Measurements from ENCODE around the gene SLC25A20.
A peak's percentile ranks its signal among the peaks of the same experiment; 100 is the strongest.
"Not testable (repeated sequence)": the region's sequence is repeated elsewhere in the genome, so short reads cannot be mapped to it uniquely, and the experiment has no call there.

SLC25A20 gene

DNA sequence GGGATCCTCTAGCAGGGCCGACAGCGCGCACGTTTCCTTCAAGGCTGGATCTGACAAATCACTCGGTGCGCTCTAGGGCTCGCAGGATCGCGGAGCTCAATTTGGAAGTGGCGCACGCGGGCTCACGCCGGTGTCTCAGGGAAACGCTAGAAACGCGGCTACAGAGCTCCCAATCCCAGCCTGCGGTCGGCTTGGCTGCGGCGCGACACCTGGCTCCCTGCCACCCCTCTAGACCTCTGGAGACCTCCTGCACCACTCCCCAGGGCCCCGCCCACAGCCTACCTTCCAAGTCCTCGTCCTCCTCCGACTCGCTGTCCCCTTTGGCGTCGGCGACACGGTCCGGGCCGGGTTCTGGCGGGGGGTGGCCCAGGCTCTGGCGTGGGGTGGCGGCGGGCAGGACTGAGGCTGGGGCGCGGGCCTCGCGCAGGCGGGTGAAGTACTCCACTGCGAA, 51.6 kb downstream of the SLC25A20 start:
- DNase-seq (ENCODE audit: low read depth): peak; percentile 20

DNA sequence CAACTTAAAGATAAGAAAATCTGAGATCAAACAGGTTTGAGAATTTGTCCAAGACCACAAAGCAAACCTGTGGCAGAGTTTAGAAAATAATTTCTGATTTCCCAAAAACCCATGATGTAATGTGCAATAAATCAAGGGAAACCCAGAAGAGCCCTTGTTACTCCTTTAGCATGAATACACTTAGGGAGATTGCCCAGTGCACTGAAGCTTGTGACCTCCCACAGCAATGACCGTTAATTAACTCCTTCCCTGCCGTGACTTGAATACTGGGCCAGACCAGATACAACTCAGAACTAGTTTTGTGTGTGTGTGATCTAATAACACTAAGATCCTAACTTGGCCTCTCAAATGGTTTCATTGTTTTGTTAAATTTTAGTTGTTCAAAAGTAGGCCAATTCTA, 53.5 kb downstream of the SLC25A20 start:
- DNase-seq (ENCODE audit: low read depth): no peak

DNA sequence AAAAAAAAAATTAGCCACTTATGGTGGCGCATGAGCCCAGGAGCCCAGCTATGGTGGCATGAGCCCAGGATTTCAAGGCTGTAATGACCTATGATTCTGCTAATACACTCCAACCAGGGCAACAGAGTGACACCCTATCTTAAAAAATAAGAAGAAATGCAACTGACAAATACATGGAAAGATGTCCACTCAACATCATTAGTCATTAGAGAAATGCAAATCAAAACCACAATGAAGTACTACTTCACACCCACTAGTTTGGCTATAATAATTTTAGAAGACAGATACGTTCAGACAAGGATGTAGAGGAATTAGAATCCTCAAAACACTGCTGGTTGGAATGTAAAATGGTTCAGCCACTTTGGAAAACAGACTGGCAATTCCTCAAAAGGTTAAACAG, 61.5 kb downstream of the SLC25A20 start:
- DNase-seq (ENCODE audit: low read depth): no peak

DNA sequence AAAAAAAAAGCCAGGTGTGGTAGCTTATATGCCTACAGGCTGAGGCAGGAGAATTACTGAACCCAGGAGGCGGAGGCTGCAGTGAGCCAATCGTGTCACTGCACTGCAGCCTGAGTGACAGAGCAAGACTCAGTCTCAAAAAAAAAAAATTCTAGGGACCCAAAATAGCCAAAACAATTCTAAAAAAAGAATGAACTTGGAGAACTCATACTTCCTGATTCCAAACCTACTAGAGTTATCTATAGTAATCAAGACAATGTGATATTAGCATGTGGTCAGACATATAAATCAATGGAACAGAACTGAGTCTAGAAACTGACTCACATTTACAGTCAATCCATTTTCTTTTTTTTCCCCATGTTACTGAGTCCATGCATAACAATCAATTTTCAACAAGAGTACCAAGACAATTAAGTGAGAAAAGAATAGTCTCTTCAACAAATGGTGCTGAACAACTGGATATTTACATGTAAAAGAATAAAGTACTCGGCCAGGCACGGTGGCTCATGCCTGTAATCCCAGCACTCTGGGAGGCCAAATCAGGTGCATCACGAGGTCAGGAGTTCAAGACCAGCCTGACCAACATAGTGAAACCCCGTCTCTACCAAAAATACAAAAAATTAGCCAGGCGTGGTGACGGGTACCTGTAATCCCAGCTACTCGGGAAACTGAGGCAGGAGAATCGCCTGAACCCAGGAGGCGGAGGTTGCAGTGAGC, 62.9 kb downstream of the SLC25A20 start:
- DNase-seq (ENCODE audit: low read depth): no peak

DNA sequence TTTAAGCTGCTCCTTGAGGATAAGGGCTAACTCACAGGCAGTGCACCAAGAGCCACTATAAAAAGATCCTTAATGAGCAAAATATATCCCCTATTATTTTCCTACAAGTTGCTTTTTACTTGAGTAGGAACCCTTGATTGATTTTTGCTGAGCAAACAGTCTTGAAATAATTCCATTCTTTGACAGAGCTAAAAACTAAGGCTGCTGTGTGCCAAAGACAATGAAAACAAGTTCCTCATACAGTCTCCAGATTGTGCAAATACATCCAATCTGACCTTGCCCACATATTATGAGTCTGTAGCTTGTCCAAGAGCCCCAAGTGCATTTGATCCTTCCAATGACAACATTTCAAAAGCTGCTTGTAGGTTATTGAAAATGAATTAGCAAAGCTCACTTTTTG, 66.0 kb downstream of the SLC25A20 start:
- no peak for DNase-seq (ENCODE audit: low read depth)

DNA sequence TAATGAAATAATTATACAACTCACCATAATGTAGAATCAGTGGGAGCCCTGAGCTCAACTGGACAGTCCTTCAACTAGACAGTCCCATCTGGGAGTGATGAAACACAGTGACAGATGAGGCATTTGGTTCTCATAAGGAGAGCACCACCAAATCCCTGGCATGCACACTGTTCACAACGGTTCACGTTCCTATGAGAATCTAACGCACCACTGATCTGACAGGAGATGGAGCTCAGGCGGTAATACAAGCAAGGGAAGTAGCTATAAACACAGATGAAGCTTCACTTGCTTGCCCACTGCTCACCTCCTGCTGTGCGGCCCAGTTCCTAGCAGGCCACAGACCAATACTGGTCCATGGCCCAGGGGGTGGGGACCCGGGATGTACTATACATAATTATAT, 68.0 kb downstream of the SLC25A20 start:
- no peak for DNase-seq (ENCODE audit: low read depth)

DNA sequence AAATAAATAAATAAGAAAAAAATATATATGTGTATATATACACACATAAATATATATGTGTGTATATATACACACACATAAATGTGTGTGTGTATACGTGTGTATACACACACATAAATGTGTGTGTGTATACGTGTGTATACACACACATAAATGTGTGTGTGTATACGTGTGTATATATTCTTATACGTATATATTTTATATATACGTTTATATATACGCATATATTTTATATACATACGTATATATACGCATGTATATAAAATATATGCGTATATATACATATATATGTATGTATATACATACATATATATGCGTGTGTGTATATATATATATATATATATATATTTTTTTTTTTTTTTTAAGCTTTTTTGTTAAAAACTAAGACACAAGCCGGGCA, 69.2 kb downstream of the SLC25A20 start:
- DNase-seq (ENCODE audit: low read depth): not testable (repeated sequence)

DNA sequence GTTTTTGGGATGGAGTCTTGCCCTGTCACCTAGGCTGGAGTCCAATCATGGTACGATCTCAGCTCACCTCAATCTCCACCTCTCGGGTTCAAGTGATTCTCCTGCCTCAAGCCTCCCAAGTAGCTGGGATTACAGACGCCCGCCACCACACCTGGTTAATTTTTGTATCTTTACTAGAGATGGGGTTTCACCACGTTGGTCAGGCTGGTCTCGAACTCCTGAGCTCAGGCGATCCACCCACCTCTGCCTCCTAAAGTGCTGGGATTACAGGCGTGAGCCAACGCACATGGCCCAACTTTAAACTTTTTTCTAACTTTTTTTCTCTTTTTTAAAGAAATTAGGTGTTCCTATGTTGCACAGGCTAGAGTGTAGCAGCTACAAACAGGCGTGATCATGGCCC, 70.8 kb downstream of the SLC25A20 start:
- DNase-seq (ENCODE audit: low read depth): not testable (repeated sequence)

DNA sequence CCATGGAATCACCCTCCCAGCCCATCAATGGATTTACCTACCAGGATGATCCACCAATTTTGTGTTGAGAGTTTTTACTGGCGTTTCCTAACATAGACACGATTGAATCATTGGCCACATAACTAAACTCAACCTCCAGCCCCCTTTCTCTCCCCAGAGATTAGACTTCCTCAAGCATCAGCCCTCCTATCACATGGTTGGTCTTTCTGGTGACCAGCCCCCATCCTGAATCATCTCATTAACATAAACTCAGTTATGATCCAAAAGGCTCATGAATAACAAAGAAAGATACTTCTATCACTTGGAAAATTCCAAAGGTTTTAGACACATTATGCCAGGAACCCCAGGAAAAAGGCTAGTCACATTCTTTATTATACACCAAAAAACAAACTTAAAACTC, 72.2 kb downstream of the SLC25A20 start:
- no peak for DNase-seq (ENCODE audit: low read depth)

DNA sequence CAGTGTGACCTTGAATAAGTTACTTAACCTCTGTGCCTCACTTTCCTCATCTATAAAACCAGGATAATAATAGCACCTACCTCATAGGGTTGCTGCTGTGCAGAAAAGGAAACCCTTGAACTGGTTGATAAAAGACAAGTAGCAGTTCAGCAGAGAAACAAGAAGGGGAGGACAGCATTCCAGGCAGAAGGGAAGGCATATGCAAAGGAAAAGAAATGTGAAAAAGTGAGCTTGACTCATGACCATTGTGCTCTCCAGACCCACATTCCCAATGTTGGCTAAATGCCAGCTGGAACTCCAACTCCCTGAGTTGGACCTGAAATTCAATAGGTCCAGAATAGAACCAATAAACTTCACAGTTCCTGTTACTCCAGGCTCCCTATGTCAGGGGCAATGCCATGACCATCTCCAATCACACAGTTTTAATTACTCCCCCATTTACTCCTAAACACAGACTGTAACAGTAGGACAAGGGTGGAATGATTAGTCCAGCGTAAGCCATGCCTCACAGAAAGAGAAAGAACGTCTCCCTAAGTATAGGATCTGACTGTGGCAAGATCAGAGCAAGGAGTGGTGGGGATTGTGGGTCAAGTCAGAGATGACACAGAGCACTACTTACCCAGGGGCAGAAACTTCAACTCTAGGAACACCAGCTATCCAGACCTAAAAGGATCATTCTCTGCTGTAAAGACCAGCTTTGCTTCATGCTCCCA, 77.9 kb downstream of the SLC25A20 start:
- DNase-seq (ENCODE audit: low read depth): no peak

DNA sequence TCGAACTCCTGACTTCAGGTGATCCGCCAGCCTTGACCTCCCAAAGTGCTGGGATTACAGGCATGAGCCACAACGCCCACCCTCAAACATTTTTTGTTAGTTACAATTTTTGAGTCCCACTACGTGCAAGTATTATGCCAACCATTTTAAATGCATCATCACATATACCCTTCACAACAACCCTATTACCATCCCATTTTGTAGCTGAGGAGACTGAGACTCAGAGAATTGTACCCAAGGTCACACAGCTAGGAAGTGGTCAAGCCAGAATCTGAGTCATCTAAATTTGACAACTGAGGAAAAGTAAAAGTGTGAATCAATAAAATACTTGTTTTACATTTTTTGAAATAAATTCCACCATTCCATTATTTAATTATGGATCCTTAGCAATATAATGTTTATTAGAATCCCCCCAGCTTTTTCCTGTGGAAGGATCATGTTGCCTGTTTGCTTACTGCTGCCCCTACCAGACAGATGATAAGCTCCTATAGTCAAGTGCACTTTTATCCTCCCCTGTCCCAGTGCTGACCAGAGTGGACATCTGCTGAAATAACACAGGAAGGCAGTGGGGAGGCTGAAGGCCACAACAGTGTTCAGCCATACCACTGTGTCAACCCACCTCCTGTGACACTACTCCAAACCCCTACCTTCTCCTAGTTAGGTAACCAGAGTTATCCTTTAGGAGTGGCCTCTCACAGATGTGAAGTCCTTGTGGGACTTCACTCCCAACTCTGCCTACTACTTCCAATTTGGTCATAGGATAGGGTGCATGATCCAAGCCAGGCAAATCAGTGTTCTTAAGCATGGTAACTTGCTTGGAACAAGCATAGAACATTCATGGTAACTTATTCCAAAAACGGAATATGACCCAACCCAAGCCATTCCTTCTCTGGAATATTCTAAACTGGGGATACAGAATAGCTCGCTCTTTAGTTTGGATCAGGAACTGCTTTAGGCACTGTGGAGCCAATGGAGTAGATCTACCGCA, 79.2 kb downstream of the SLC25A20 start:
- DNase-seq (ENCODE audit: low read depth): no peak

DNA sequence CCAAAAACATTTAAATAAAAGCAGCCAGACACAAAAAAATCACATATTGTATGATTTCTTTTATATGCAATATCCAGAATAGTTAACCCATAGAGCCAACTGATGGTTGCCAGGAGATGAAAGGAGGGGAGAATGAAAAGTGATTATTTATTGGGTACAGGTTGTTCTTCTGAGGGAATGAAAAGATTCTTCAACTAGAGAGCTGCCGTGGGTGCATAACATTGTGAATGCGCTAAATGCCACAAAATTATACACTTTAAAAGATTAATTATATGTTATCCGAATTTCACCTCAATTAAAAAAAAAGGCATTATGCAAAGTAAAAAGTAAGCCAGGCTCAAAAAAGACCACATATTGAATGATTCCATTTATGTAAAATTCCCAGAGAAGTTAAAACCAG, 87.2 kb downstream of the SLC25A20 start:
- no peak for DNase-seq (ENCODE audit: low read depth)

Data from activated T-helper 1 cell treated with Interleukin-2 at 50 U/mL for 16 hours (primary cell).